ENCODE measurements around the gene PTPRT.

DNA sequence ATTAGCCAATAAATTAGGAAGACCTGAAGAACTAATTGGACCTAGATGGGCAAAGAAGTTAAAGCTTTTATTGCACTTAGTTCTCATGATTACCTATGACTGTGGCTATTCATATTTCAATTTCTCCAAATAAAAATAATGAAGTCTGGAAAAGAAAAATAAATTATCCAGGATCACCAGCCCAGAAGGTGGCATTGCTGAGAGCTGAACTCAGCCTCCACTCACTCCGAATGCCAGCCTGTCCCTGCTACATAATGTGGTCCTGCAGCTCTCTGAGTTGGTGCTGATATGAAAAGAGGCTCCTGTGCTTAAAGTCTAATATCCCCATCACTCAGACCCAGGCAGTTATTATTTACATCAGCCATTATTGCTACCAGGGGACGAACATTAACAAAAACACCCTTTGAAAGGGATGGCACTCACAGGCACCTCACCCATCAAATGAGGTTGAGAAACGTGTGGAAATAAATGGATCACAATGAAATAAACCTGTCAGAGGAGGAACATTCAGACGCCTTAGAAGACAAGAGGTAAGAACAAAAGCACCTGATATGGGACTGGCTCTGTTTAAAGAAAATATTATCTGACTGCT lies 921.8 kb downstream of the PTPRT start:
- TF ChIP-seq, protein P1, sequence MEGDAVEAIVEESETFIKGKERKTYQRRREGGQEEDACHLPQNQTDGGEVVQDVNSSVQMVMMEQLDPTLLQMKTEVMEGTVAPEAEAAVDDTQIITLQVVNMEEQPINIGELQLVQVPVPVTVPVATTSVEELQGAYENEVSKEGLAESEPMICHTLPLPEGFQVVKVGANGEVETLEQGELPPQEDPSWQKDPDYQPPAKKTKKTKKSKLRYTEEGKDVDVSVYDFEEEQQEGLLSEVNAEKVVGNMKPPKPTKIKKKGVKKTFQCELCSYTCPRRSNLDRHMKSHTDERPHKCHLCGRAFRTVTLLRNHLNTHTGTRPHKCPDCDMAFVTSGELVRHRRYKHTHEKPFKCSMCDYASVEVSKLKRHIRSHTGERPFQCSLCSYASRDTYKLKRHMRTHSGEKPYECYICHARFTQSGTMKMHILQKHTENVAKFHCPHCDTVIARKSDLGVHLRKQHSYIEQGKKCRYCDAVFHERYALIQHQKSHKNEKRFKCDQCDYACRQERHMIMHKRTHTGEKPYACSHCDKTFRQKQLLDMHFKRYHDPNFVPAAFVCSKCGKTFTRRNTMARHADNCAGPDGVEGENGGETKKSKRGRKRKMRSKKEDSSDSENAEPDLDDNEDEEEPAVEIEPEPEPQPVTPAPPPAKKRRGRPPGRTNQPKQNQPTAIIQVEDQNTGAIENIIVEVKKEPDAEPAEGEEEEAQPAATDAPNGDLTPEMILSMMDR (IDR thresholded peaks at IDR 0.05): no peak
- TF ChIP-seq POLR2A (IDR thresholded peaks at IDR 0.05): no peak
